ENCODE data around the gene PPP3CA. TPM values are rescaled to one million over a fixed set of nuclear protein-coding genes. Genes with fewer than 3 reads are reported as not detected.

Gene PPP3CA
- total and polyA plus RNA-seq, 8 donors, result 38.8 to 58.6 (median 54.8) TPM

GRCh38 chr4:101283434-101283833, 63.9 kb downstream of the PPP3CA start:
- Histone ChIP-seq H3K9me3 (no peaks in the 10 kb centered on the region), H3K36me3 (no peaks in the 10 kb centered on the region), H3K27me3 (no peaks in the 10 kb centered on the region), H3K4me3 (no peak overlapping the region), H3K27ac (peak overlapping the region in 1 of 2 donors; percentile 41), H3K4me1 (peaks cover 5 to 72% of the 10 kb centered on the region in 2 donors)
- DNase-seq, result no peak
- peak; percentile 45 for ATAC-seq
- TF ChIP-seq, protein P1, sequence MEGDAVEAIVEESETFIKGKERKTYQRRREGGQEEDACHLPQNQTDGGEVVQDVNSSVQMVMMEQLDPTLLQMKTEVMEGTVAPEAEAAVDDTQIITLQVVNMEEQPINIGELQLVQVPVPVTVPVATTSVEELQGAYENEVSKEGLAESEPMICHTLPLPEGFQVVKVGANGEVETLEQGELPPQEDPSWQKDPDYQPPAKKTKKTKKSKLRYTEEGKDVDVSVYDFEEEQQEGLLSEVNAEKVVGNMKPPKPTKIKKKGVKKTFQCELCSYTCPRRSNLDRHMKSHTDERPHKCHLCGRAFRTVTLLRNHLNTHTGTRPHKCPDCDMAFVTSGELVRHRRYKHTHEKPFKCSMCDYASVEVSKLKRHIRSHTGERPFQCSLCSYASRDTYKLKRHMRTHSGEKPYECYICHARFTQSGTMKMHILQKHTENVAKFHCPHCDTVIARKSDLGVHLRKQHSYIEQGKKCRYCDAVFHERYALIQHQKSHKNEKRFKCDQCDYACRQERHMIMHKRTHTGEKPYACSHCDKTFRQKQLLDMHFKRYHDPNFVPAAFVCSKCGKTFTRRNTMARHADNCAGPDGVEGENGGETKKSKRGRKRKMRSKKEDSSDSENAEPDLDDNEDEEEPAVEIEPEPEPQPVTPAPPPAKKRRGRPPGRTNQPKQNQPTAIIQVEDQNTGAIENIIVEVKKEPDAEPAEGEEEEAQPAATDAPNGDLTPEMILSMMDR (IDR thresholded peaks at IDR 0.05), result no peak
- intact Hi-C loops (cut with DNase I), result no loop called here

- ATAC-seq (peak; percentile 13), DNase-seq (no peak)
- peaks cover 5 to 61% of the 10 kb centered on the region in 2 donors for H3K4me1 ChIP-seq
- no peaks in the 10 kb centered on the region for H3K27me3 ChIP-seq
- intact Hi-C loops (cut with DNase I), result no loop called here
- no peak overlapping the region for H3K4me3 ChIP-seq
- H3K9me3 ChIP-seq, result no peaks in the 10 kb centered on the region
- peak overlapping the region in 1 of 2 donors; percentile 7 for H3K27ac ChIP-seq
- TF ChIP-seq, protein P1 (IDR thresholded peaks at IDR 0.05), result no peak
- H3K36me3 ChIP-seq, result no peaks in the 10 kb centered on the region
Measured at GRCh38 chr4:101282076-101282844, 65.1 kb downstream of the PPP3CA start.

GRCh38 chr4:101280866-101281600, 66.3 kb downstream of the PPP3CA start:
- Histone ChIP-seq H3K27me3 (no peaks in the 10 kb centered on the region), H3K9me3 (no peaks in the 10 kb centered on the region), H3K36me3 (no peaks in the 10 kb centered on the region), H3K4me1 (peaks cover 5 to 51% of the 10 kb centered on the region in 2 donors), H3K4me3 (no peak overlapping the region), H3K27ac (no peak overlapping the region)
- ATAC-seq, result no peak
- TF ChIP-seq, protein P1 (IDR thresholded peaks at IDR 0.05), result no peak
- no peak for DNase-seq
- intact Hi-C loops (cut with DNase I), result no loop called here

DNA sequence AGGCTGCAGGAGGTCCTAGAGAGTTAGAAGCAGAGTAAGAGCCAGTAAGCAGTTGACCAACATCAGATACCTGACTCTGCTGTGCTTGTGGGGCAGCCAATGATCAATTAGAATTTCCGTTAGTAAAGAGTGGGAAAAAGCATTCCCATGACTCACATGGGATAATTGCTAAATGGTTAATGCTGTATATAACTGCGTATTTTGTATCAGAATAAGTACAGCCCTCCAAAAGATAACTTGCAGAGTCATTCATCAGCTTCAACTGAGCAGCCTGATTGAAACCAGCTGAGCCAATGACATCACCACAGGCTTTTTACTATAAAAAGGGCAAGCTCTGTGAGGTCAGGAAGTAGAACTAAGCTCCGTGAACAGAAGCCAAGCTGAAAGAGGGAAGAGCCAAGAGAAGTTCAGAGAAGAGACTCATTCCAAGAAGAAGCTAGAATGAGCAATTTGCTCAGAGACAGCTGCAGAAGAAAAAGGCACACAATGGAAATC, 67.9 kb downstream of the PPP3CA start:
- H3K4me3 ChIP-seq, result no peak overlapping the region
- no peaks in the 10 kb centered on the region for H3K27me3 ChIP-seq
- no peaks in the 10 kb centered on the region for H3K36me3 ChIP-seq
- peak in 1 of 4 donors; percentile 41 for DNase-seq
- H3K4me1 ChIP-seq, result peaks cover 2 to 45% of the 10 kb centered on the region in 2 donors
- intact Hi-C loops (cut with DNase I), result no loop called here
- H3K27ac ChIP-seq, result peak overlapping the region in 1 of 2 donors; percentile 42
- TF ChIP-seq, protein P1 (IDR thresholded peaks at IDR 0.05), result no peak
- ATAC-seq, result peak; percentile 74
- H3K9me3 ChIP-seq, result no peaks in the 10 kb centered on the region

GRCh38 chr4:101277671-101278070, 69.7 kb downstream of the PPP3CA start:
- Histone ChIP-seq H3K9me3 (no peaks in the 10 kb centered on the region), H3K36me3 (no peaks in the 10 kb centered on the region), H3K27ac (no peak overlapping the region), H3K4me1 (peaks cover 0 to 28% of the 10 kb centered on the region in 2 donors), H3K27me3 (no peaks in the 10 kb centered on the region), H3K4me3 (no peak overlapping the region)
- TF ChIP-seq, protein P1 (IDR thresholded peaks at IDR 0.05), result no peak
- DNase-seq (no peak), ATAC-seq (no peak)
- intact Hi-C loops (cut with DNase I), result no loop called here
